ENCODE data around the gene SLC9A3.
A peak's percentile ranks its signal among the peaks of the same experiment; 100 is the strongest.

SLC9A3 gene

GRCh38 chr5:444226-444625 is 80.0 kb downstream of the SLC9A3 start:
- no peak for DNase-seq (ENCODE audit: low read depth in 2 of 2)

DNA sequence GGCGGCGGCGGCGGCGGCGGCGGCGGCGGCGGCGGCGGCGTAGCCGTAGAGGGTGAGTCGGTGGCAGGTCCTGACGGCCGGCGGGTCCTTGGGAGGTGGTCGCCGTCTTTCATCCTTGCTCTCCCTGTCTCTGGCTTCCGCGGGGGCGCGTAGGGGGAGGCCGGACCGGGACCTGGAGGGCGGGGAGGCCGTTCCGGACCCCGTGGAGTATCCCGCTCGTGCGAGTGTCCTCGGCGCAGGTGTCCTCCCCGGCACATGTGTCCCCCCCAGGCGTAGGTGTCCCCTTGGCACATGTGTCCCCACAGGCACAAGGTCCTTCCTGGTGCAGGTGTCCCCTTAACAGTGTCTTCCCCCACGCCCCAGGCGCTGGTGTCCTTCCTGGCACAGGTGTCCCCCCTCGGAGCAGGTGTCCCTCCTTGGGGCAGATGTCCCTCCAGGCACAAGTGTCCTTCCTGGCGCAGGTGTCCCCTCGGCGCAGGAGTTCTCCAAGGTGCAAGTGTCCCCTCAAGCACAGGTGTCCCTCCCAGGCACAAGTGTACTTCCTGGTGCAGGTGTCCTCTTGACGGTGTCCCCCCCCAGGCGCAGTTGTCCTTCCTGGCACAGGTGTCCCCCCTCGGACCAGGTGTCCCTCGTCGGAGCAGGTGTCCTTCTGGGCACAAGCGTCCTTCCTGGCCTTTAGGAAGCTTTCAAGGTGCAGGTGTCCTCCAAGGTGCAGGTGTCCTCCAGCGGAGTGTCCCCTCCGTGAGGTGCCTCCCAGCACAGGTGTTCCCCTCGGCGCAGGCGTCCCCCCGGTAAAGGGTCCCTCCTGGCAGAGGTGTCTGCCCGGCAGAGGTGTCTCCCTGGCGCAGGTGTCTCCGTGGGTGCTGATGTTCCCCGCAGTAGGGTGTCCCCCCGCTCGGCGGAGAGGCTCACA is 80.8 kb downstream of the SLC9A3 start:
- DNase-seq (ENCODE audit: low read depth in 2 of 2) = peak; percentile 26 to 34

- DNase-seq (ENCODE audit: low read depth in 2 of 2) = peak; percentile 62 to 70
These were observed 81.7 kb downstream of the SLC9A3 start, which contains the start of gene EXOC3 for GRCh38 chr5:442335-443238. Gene EXOC3, plus strand, starts transcription at chr5:443176. Its CDS starts 3,030 bp downstream, at chr5:446206.

GRCh38 chr5:441996-442334 is 82.3 kb downstream of the SLC9A3 start:
- no peak for DNase-seq (ENCODE audit: low read depth in 2 of 2)

DNA sequence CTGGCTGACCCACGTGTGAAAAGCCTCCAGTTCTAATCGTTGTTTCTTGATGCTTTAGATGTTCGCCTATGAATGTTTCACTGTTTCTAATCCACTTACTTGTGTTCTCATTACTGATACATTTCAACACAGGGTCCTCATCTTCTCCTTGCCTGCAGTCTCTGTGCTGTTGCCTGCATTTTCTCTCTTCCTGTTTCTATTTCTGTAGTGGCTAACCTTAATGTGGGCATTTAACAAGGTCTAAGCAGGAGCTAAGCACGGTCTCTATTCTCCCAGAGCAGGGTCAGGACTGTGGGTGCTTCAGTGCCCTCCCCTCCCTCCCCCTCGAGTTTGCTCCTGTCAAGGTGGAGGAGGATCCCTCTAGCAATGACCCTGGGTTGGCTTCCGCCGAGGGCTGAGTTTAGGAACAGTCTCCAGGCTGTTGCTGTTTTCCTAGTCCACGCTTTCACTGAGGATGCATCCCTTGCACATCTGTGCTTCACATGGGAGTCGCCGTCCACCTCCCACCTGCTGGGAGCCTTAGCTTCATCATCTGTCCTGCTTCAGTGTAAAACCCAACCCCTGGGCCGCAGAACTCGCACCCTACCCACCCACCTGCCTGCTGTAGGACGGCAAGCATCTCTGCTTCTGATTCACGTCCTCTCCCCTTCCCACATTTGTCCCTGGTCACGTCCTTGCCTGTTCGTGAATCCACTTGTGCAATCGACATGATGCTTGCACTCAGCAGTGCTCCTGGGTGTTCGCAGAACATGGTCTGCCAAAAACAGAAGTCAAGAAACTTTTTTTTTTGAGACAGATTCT is 83.6 kb downstream of the SLC9A3 start:
- DNase-seq (ENCODE audit: low read depth in 2 of 2) = no peak

DNA sequence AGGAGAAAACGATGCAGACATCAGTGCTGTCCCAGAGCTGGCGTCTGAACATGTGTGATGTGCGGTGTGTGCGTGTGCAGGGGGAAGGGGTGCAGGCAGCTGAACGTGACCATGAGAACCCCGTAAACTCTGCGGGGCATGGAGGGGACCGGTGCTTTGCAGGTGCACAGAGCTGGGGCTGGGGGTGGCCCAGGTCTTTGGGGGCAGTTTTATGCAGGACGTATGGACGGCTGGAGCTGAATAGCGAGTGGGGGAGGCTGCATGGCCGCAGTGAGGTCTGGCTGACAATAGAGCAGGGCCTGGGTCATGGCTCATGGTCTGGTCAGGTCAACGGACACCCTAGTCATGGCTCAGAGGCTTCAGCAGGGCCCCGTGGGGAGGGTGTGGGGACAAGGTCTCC is 84.6 kb downstream of the SLC9A3 start:
- no peak for DNase-seq (ENCODE audit: low read depth in 2 of 2)

GRCh38 chr5:439181-439580 is 85.1 kb downstream of the SLC9A3 start:
- DNase-seq (ENCODE audit: low read depth in 2 of 2) = no peak

- DNase-seq (ENCODE audit: low read depth in 2 of 2) = no peak
These were observed 85.7 kb downstream of the SLC9A3 start for GRCh38 chr5:438481-438981.

DNA sequence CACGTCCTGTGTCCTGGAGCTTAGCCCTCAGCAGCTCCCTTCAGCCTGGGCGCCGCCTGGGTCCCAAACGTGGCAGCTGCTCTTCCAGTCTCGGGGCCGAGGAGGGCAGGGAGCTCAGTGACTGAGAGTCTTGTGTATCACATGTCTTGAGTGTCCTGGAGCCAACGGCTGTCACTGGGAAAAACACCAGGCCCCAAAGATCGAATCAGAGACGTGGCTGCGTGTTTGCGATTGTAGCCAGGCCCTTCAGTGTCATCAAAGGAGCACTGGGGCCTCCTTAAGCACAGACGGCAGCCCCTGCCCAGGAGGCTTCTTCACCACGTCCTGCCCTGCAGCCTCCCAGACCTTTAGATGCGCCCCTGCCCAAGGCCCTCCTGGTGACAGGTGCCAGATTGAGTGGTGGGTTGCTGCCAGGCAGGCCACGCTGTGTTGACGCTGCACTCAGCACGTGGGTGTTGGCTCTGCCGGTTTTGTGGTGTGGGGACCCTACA is 86.9 kb downstream of the SLC9A3 start:
- no peak for DNase-seq (ENCODE audit: low read depth in 2 of 2)

DNA sequence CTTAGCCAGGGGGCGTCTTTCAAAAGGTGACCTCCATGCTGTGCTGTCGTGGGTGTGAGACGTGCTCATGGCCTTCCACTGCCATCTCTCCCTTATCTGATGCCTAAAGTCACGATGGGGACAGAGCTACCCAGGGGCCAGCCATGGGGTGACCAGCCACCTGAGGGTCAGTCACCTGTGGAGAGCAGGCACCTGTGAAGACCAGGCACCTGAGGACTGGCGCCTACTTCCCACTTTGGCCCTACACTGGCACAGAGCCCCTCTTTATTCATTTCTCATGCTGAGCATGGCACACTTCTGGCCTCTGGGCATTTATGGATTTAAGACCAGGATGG is 87.6 kb downstream of the SLC9A3 start:
- DNase-seq (ENCODE audit: low read depth in 2 of 2) = no peak

GRCh38 chr5:435961-436640 is 88.1 kb downstream of the SLC9A3 start:
- no peak for DNase-seq (ENCODE audit: low read depth in 2 of 2)

DNA sequence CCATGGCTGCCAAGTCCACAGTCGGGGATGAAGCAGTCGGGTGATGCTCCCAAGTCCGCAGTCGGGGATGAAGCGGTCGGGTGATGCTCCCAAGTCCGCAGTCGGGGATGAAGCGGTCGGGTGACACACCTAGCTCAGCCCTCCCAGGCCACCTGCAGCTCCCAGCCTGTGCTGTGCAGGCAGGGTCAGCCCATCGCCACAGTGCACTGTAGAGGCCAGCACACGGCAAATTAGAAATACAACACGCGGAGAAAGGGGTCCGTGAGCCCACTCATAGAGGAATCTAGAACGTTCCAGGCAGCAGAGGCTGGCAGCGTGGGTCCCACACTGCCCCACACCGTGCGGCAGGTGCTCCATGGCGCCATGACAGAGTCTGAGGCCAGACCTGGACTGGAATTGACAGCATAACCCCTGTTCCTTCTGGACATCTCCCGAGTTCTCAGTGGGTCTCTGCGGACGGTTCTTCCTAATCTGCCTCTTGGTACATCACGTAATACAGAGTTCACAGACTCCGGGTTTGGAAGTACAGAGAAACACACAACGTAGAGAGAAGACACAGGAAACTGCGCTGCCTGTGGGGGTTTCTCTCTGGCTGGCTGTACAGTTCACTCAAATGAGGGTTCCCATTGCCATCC is 89.0 kb downstream of the SLC9A3 start:
- no peak for DNase-seq (ENCODE audit: low read depth in 2 of 2)

DNA sequence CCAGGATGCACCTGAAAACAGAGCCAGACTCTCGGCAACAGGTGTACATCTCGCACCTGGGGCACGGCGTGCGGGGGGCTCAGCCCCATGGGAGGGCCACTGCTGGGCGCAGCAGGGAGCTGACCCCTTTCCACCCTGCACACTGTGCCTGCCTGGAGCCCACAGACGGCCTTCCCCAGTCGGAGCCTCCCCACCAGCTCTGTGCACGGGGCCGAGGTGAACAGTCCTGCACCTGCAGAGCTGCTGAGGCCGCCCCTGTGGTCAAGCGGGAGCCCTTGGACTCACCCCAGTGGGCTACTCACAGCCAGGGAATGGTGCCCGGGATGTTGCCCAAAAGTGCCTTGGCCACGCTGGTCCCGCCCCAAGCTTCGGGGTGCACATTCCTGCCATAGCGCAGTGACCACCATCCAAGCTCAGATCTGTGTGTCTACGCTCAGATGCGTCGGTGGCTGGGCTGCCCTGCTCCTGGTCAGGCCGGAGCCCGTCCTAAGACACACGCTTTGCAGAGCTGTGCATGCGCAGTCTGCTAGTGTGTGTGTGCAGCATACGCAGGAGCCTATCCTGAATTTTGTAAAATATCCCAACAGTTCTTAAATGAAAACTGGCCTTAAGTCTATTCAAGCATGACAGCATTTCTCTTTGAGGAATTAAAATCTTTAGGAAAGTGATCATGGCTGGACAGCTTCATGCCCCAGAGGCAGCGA is 89.7 kb downstream of the SLC9A3 start:
- no peak for DNase-seq (ENCODE audit: low read depth in 2 of 2)

- no peak for DNase-seq (ENCODE audit: low read depth in 2 of 2)
These were observed 90.4 kb downstream of the SLC9A3 start for GRCh38 chr5:433836-434235.

DNA sequence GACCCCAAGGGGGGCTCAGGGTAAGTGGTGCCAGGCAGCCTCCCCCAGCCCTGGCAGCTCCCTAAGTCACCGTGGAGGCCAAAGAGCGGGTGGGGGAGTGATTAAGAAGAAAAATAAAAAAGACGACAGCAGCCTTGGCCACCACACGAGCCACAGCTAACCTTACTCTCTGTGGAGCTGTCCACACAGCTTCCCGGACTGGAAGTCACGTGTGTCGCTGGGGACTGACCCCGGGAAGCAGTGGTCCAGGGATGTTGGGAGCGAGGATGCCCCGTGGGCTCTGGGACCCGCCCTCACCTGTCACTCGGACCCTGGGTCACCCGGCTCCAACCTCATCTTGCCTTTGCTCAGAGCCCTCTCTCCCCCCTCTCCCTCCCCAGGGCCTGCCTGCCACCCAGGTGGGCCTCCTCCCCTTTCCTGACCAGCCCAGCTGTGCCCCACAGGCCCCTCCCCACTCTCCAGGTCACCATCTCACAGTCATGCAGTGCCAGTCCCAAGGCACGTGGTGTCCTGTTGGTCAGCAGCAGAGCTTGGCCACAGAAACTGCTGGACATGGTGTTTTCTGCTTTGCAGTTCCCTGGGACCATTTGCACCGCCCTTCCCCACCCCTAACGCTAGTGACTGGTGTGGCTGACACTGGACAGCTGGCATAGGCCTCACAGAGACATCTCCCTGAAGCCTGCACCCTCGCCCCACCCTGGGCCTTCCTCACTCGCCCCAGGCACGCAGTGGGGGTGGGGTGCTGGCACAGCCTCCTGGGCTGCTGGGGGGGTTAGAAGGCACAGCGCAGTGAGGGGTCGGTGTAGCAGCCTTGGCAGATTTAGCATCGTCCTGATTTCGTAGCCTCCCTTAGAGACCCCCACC is 91.1 kb downstream of the SLC9A3 start:
- DNase-seq (ENCODE audit: low read depth in 2 of 2) = no peak

- DNase-seq (ENCODE audit: low read depth in 2 of 2) = no peak
These were observed 91.9 kb downstream of the SLC9A3 start for GRCh38 chr5:432201-432927.

DNA sequence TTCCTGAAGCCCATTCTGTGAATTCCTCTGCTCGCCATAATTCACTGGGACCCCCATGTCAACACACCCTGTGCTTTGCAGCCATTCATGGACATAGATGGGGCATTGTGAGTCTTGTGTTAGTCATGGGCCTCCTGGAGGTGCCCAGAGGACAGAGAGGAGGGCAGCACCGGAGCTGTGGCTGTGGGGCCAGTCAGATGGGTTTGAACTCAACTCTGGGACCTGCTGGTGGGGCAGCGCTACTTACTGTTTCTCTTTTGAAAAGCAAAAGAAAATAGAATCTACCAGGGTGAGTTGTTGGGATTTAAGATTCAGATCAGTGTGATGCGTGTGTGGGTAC is 92.6 kb downstream of the SLC9A3 start:
- no peak for DNase-seq (ENCODE audit: low read depth in 2 of 2)

DNA sequence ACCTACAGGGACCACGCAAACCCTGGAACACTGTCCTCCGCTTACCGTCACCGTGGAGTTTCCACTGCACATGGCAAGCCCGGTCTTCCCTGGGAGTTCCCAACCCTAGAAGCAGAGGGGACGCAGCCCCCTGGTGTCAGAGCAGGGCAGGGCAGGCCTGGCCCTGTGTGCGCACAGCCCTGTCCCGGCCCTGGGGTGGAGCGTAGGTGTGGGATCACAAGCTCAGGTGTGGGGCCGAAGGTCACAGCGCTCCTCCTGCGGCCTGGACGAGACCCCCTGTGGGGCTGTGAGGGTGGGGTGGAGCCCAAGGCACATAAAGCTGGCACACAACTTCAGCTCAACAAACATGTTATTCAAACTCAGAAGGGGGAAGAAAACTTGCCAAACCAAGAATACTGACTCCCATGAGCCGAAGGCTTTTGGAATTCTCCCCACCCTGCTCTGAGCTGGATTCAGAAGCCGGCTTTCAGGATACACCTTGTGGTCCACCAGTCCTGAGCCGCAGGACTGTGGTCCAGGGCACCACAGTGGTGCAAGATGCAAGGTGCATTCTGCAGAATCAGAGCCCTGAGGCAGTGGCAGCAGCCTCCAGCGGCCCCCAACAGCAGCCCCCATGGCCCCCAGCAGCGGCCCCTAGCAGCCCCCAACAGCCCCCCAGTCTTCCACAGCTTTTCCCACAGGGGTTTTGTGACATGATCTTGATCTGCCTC is 93.1 kb downstream of the SLC9A3 start:
- DNase-seq (ENCODE audit: low read depth in 2 of 2) = peak; percentile 35 to 41

Measured in stimulated activated CD4-positive, alpha-beta T cell treated with anti-CD3 and anti-CD28 coated beads, Interleukin-4, amount 100 ng/mL, for 48 hours (primary cell).